WTC11 (cell line): ENCODE data around the gene MRPL51. TPM values are rescaled to one million over a fixed set of nuclear protein-coding genes. Genes with fewer than 3 reads are reported as not detected.

Experiments
- ATAC-seq: fragments of 200-7000 bp; cut with Tn5 transposase; 2 replicates; pipeline ENCODE4 v1.10.0; 2021; ENCODE audit warnings: mild to moderate bottlenecking, moderate library complexity
- CTCF ChIA-PET: fragments of 300-600 bp; sonication (Branson Sonifier 250); formaldehyde crosslinking; loops from one replicate; lab custom pipeline; 2021; ENCODE audit warnings: antibody characterized with exemption; lab: Charles Lee
- POLR2A ChIA-PET: fragments of 350-600 bp; sonication (Branson Sonifier 250); formaldehyde crosslinking; loops from one replicate; lab custom pipeline; 2021; ENCODE audit warnings: antibody characterized with exemption; lab: Charles Lee
- DNase-seq: peaks from one replicate; pipeline ENCODE4 v3.0.0; 2021; ENCODE audit warnings: low spot score
- H3K27ac Mint-ChIP-seq: 2 replicates; pipeline ENCODE4 v1.8.0; 2021; ENCODE audit warnings: mixed read lengths
- H3K27me3 Mint-ChIP-seq: 2 replicates; pipeline ENCODE4 v1.8.0; 2021; ENCODE audit warnings: low read depth, mild to moderate bottlenecking, moderate library complexity, mixed read lengths
- H3K36me3 Mint-ChIP-seq: 2 replicates; pipeline ENCODE4 v1.8.0; 2021; ENCODE audit warnings: mixed read lengths
- H3K4me1 Mint-ChIP-seq: 2 replicates; pipeline ENCODE4 v1.8.0; 2022; ENCODE audit warnings: mixed read lengths
- H3K4me3 Mint-ChIP-seq: 2 replicates; pipeline ENCODE4 v1.8.0; 2021; ENCODE audit warnings: mild to moderate bottlenecking, moderate library complexity, mixed read lengths
- H3K9me3 Mint-ChIP-seq: 2 replicates; pipeline ENCODE4 v1.8.0; 2021; ENCODE audit warnings: mixed read lengths
- AFF4 ChIP-seq: sonication (generic); formaldehyde crosslinking; IDR thresholded peaks from 2 replicates; pipeline ENCODE4 v1.8.1; 2023; ENCODE audit warnings: mild to moderate bottlenecking, missing genetic modification reagents, borderline replicate concordance
- ATF1 ChIP-seq: sonication (generic); formaldehyde crosslinking; IDR thresholded peaks from 2 replicates; pipeline ENCODE4 v1.8.1; 2023; ENCODE audit warnings: mild to moderate bottlenecking, moderate library complexity, missing genetic modification reagents
- CBFB ChIP-seq: sonication (generic); formaldehyde crosslinking; IDR thresholded peaks from 2 replicates; pipeline ENCODE4 v1.8.1; 2022; ENCODE audit warnings: mild to moderate bottlenecking, low read depth, missing genetic modification reagents
- CDX4 ChIP-seq: fragments of 250-450 bp; sonication (Bioruptor Pico); IDR thresholded peaks from 2 replicates; pipeline ENCODE4 v1.9.0; 2021; ENCODE audit warnings: moderate library complexity, mild to moderate bottlenecking, inconsistent platforms, borderline replicate concordance
- FOXP1 ChIP-seq: sonication (generic); formaldehyde crosslinking; IDR thresholded peaks from 2 replicates; pipeline ENCODE4 v1.8.0; 2022; ENCODE audit warnings: missing genetic modification reagents, mild to moderate bottlenecking, moderate library complexity, borderline replicate concordance
- KAT7 ChIP-seq: sonication (generic); formaldehyde crosslinking; IDR thresholded peaks from 2 replicates; pipeline ENCODE4 v1.8.1; 2023; ENCODE audit warnings: missing genetic modification reagents, mild to moderate bottlenecking, borderline replicate concordance
- MXD4 ChIP-seq: fragments of 250-450 bp; sonication (Bioruptor Pico); IDR thresholded peaks from 2 replicates; pipeline ENCODE4 v1.8.0; 2021; ENCODE audit warnings: mild to moderate bottlenecking, moderate library complexity, borderline replicate concordance
- NFYB ChIP-seq: sonication (generic); formaldehyde crosslinking; conservative IDR thresholded peaks from 2 replicates; pipeline ENCODE4 v1.8.0; 2022; ENCODE audit warnings: low read depth, missing genetic modification reagents
- NR1H2 ChIP-seq: sonication (generic); formaldehyde crosslinking; IDR thresholded peaks from 2 replicates; pipeline ENCODE4 v1.9.0; 2021; ENCODE audit warnings: mild to moderate bottlenecking, moderate library complexity, missing genetic modification reagents
- PRRX2 ChIP-seq: fragments of 250-450 bp; sonication (Bioruptor Pico); IDR thresholded peaks from 2 replicates; pipeline ENCODE4 v1.8.0; 2021; ENCODE audit warnings: mild to moderate bottlenecking
- SOX15 ChIP-seq: fragments of 250-450 bp; sonication (Bioruptor Pico); IDR thresholded peaks from 2 replicates; pipeline ENCODE4 v1.9.0; 2021; ENCODE audit warnings: mild to moderate bottlenecking
- SP1 ChIP-seq: sonication (generic); formaldehyde crosslinking; conservative IDR thresholded peaks from 2 replicates; pipeline ENCODE4 v1.8.1; 2022; ENCODE audit warnings: missing genetic modification reagents
- TP53 ChIP-seq: sonication (generic); formaldehyde crosslinking; IDR thresholded peaks from 2 replicates; pipeline ENCODE4 v1.8.1; 2023; ENCODE audit warnings: mild to moderate bottlenecking, missing genetic modification reagents
- ZNF232 ChIP-seq: sonication (generic); formaldehyde crosslinking; IDR thresholded peaks from 2 replicates; pipeline ENCODE4 v1.8.0; 2022; ENCODE audit warnings: mild to moderate bottlenecking, missing genetic modification reagents
- ZNF263 ChIP-seq: sonication (generic); formaldehyde crosslinking; IDR thresholded peaks from 2 replicates; pipeline ENCODE4 v1.8.1; 2022; ENCODE audit warnings: low read depth, mild to moderate bottlenecking, moderate library complexity, missing genetic modification reagents
- ZNF671 ChIP-seq: fragments of 250-450 bp; sonication (Bioruptor Pico); IDR thresholded peaks from 2 replicates; pipeline ENCODE4 v1.8.0; 2021; ENCODE audit warnings: mild to moderate bottlenecking
- ZSCAN18 ChIP-seq: fragments of 250-450 bp; sonication (Bioruptor Pico); IDR thresholded peaks from 2 replicates; pipeline ENCODE4 v2.1.2; 2022; ENCODE audit warnings: mild to moderate bottlenecking, moderate library complexity
- total RNA-seq: library from RNA; stranded (reverse); gene quantifications from 3 replicates; pipeline ENCODE4 v1.2.3, GENCODE V29; 2021
- TF ChIP-seq, protein P1 (sequence below): fragments of 250-450 bp; sonication (Bioruptor Pico); IDR thresholded peaks from 2 replicates; pipeline ENCODE4 v1.9.0; 2021; ENCODE audit warnings: mild to moderate bottlenecking
- TF ChIP-seq, protein P2 (sequence below): sonication (generic); formaldehyde crosslinking; IDR thresholded peaks from 2 replicates; pipeline ENCODE4 v1.8.0; 2022; ENCODE audit warnings: mild to moderate bottlenecking, missing genetic modification reagents
- TF ChIP-seq, protein P3 (sequence below): fragments of 250-450 bp; sonication (Bioruptor Pico); IDR thresholded peaks from 2 replicates; pipeline ENCODE4 v1.9.0; 2021; ENCODE audit warnings: mild to moderate bottlenecking

Gene MRPL51
- total RNA-seq, 1 experiment from 2014 or later, result 290 TPM

GRCh38 chr12:6534695-6534944 is 41.6 kb upstream of the MRPL51 start:
- POLR2A ChIA-PET, result interaction anchor here (0.6 to 1.6 kb wide), 17 partner anchors 19 to 208 kb away, joined by 3 to 23 read pairs (median 4); partner anchors contain the start of genes MRPL51, NOP2, SCNN1A and VAMP1
- TF ChIP-seq CBFB (CRISPR knock-in tag), result no peak
- peak; percentile 80; the same call in 1 of the 2 replicates for TF ChIP-seq KAT7 (CRISPR knock-in tag)
- TF ChIP-seq FOXP1, result peak; percentile 13; the same call in 1 of the 2 replicates
- 0 out of 2 replicates have a peak, but pooled peaks have one; percentile 45 for TF ChIP-seq ZNF263 (CRISPR knock-in tag)
- TF ChIP-seq, all 79 proteins: peak for 3
- Mint-ChIP-seq H3K4me1 (peaks cover 43% of the 10 kb centered on the region), H3K36me3 (peaks cover 61% of the 10 kb centered on the region), H3K9me3 (no peaks in the 10 kb centered on the region), H3K4me3 (peak overlapping the region; percentile 87), H3K27me3 (no peaks in the 10 kb centered on the region), H3K27ac (peak overlapping the region; percentile 84; the same call in 1 of the 2 replicates)
- CTCF ChIA-PET, result interaction anchor here (0.6 to 1.6 kb wide), 9 partner anchors 20 to 115 kb away, joined by 3 to 7 read pairs (median 4); partner anchors contain the start of gene NOP2
- ATAC-seq, result no peak
- no peak for DNase-seq

- H3K4me1 Mint-ChIP-seq, result peaks cover 39% of the 10 kb centered on the region
- H3K27me3 Mint-ChIP-seq, result no peaks in the 10 kb centered on the region
- H3K4me3 Mint-ChIP-seq, result peak within 1 kb of the TSS; percentile 87
- ChIA-PET CTCF (interaction anchor here (0.5 to 1.6 kb wide), 11 partner anchors 20 to 115 kb away, joined by 3 to 7 read pairs (median 4); partner anchors contain the start of gene NOP2), POLR2A (interaction anchor here (0.5 to 1.6 kb wide), 25 partner anchors 19 to 319 kb away, joined by 3 to 23 read pairs (median 4); partner anchors contain the start of genes CHD4, MRPL51, NOP2 and SCNN1A)
- peaks cover 66% of the 10 kb centered on the region for H3K36me3 Mint-ChIP-seq
- H3K9me3 Mint-ChIP-seq, result no peaks in the 10 kb centered on the region
- ATAC-seq (peak; percentile 51), DNase-seq (peak; percentile 87)
- peak within 1 kb of the TSS; percentile 99 for H3K27ac Mint-ChIP-seq
- peak; percentile 54; the same call in 1 of the 2 replicates for TF ChIP-seq ZNF232 (CRISPR knock-in tag)
- no peak for TF ChIP-seq ZNF671 (CRISPR knock-in tag)
- no peak for TF ChIP-seq PRRX2 (CRISPR knock-in tag)
- TF ChIP-seq, protein P1, sequence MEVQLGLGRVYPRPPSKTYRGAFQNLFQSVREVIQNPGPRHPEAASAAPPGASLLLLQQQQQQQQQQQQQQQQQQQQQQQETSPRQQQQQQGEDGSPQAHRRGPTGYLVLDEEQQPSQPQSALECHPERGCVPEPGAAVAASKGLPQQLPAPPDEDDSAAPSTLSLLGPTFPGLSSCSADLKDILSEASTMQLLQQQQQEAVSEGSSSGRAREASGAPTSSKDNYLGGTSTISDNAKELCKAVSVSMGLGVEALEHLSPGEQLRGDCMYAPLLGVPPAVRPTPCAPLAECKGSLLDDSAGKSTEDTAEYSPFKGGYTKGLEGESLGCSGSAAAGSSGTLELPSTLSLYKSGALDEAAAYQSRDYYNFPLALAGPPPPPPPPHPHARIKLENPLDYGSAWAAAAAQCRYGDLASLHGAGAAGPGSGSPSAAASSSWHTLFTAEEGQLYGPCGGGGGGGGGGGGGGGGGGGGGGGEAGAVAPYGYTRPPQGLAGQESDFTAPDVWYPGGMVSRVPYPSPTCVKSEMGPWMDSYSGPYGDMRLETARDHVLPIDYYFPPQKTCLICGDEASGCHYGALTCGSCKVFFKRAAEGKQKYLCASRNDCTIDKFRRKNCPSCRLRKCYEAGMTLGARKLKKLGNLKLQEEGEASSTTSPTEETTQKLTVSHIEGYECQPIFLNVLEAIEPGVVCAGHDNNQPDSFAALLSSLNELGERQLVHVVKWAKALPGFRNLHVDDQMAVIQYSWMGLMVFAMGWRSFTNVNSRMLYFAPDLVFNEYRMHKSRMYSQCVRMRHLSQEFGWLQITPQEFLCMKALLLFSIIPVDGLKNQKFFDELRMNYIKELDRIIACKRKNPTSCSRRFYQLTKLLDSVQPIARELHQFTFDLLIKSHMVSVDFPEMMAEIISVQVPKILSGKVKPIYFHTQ (CRISPR knock-in tag), result no peak
- no peak for TF ChIP-seq NR1H2 (CRISPR knock-in tag)
- 0 out of 2 replicates have a peak, but pooled peaks have one; percentile 16 for TF ChIP-seq ZNF263 (CRISPR knock-in tag)
- no peak for TF ChIP-seq MXD4 (CRISPR knock-in tag)
- TF ChIP-seq SP1 (CRISPR knock-in tag), result peak; percentile 76
- TF ChIP-seq TP53, result no peak
- TF ChIP-seq SOX15 (CRISPR knock-in tag), result no peak
- 0 out of 2 replicates have a peak, but pooled peaks have one; percentile 17 for TF ChIP-seq ATF1 (CRISPR knock-in tag)
- TF ChIP-seq AFF4 (CRISPR knock-in tag), result 0 out of 2 replicates have a peak, but pooled peaks have one; percentile 58
- no peak for TF ChIP-seq CDX4 (CRISPR knock-in tag)
- no peak for TF ChIP-seq ZSCAN18 (CRISPR knock-in tag)
- TF ChIP-seq NFYB (CRISPR knock-in tag), result peak; percentile 32; the same call in 1 of the 2 replicates
- TF ChIP-seq, protein P2, sequence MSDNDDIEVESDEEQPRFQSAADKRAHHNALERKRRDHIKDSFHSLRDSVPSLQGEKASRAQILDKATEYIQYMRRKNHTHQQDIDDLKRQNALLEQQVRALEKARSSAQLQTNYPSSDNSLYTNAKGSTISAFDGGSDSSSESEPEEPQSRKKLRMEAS (CRISPR knock-in tag), result peak; percentile 78
- TF ChIP-seq, protein P3, sequence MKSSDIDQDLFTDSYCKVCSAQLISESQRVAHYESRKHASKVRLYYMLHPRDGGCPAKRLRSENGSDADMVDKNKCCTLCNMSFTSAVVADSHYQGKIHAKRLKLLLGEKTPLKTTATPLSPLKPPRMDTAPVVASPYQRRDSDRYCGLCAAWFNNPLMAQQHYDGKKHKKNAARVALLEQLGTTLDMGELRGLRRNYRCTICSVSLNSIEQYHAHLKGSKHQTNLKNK, result no peak; the same call in 1 of the 2 replicates
Measured at GRCh38 chr12:6533923-6534694, 41.0 kb upstream of the MRPL51 start, which contains the start of gene GAPDH. TSS of gene GAPDH (plus strand) at chr12:6534517. CDS start at chr12:6534833, 316 bp downstream.
